ENCODE measurements around the gene ETDA. TPM values are rescaled to one million over a fixed set of nuclear protein-coding genes. Genes with fewer than 3 reads are reported as not detected.

ETDA gene
- total RNA-seq, 1 experiment from 2014 or later: not detected

Other genes starting within 250 kb of the ETDA start
- gene RTL8B, start 229.5 kb upstream of the ETDA start, total RNA-seq (2014; rRNA removed; shearing (Covaris generic); ENCODE audit: low replicate concordance): 5.8 and 7.0 TPM in 2 replicates
- gene RTL8C, start 219.7 kb upstream of the ETDA start, total RNA-seq (2014; rRNA removed; shearing (Covaris generic); ENCODE audit: low replicate concordance): 13.3 and 32.0 TPM in 2 replicates
- gene RTL8A, start 199.9 kb upstream of the ETDA start, total RNA-seq (2014; rRNA removed; shearing (Covaris generic); ENCODE audit: low replicate concordance): 1.4 and 2.4 TPM in 2 replicates
- gene SMIM10L2B, start 153.3 kb upstream of the ETDA start, total RNA-seq (2014; rRNA removed; shearing (Covaris generic); ENCODE audit: low replicate concordance): 0.07 and 0.66 TPM in 2 replicates
- gene ETDB, start 131.5 kb upstream of the ETDA start, total RNA-seq (2014; rRNA removed; shearing (Covaris generic); ENCODE audit: low replicate concordance): not detected in 2 replicates
- not detected in 2 replicates for gene CT55, start 80.7 kb upstream of the ETDA start, total RNA-seq (2014; rRNA removed; shearing (Covaris generic); ENCODE audit: low replicate concordance)
- gene ETDC, start 57.4 kb downstream of the ETDA start, total RNA-seq (2014; rRNA removed; shearing (Covaris generic); ENCODE audit: low replicate concordance): not detected in 2 replicates
- gene ZNF75D, start 92.0 kb downstream of the ETDA start, total RNA-seq (2014; rRNA removed; shearing (Covaris generic); ENCODE audit: low replicate concordance): 3.9 and 12.7 TPM in 2 replicates
- gene ZNF449, start 92.7 kb downstream of the ETDA start, total RNA-seq (2014; rRNA removed; shearing (Covaris generic); ENCODE audit: low replicate concordance): 1.8 and 5.2 TPM in 2 replicates
- 0.46 TPM in 1 of 2 replicates, not detected in the other for gene SMIM10L2A, start 169.9 kb downstream of the ETDA start, total RNA-seq (2014; rRNA removed; shearing (Covaris generic); ENCODE audit: low replicate concordance)